Measurements from ENCODE around the gene EHD1.
A peak's percentile ranks its signal among the peaks of the same experiment; 100 is the strongest.
"Not testable (repeated sequence)": the region's sequence is repeated elsewhere in the genome, so short reads cannot be mapped to it uniquely, and the experiment has no call there.

The EHD1 gene

GRCh38 chr11:64855596-64856304, 22.7 kb downstream of the EHD1 start:
- DNase-seq, result no peak

- DNase-seq, result no peak
Observed at GRCh38 chr11:64854534-64855502, 23.6 kb downstream of the EHD1 start.

- no peak for DNase-seq
Observed at GRCh38 chr11:64854157-64854533, 24.3 kb downstream of the EHD1 start.

GRCh38 chr11:64853709-64854108, 24.7 kb downstream of the EHD1 start:
- DNase-seq, result no peak

GRCh38 chr11:64852804-64853509, 25.5 kb downstream of the EHD1 start:
- DNase-seq, result no peak

- DNase-seq, result no peak
Observed at GRCh38 chr11:64851831-64852351, 26.5 kb downstream of the EHD1 start.

- DNase-seq, result no peak
Observed at GRCh38 chr11:64850979-64851567, 27.3 kb downstream of the EHD1 start.

- DNase-seq, result no peak
Observed at GRCh38 chr11:64849598-64850356, 28.6 kb downstream of the EHD1 start.

- DNase-seq, result no peak
Observed at GRCh38 chr11:64848826-64849597, 29.4 kb downstream of the EHD1 start.

- no peak for DNase-seq
Observed at GRCh38 chr11:64848214-64848825, 30.1 kb downstream of the EHD1 start.

- peak; percentile 84 to 90 for DNase-seq
Observed at GRCh38 chr11:64846998-64847666, 31.3 kb downstream of the EHD1 start.

GRCh38 chr11:64845776-64846129, 32.7 kb downstream of the EHD1 start:
- DNase-seq, result not testable (repeated sequence)

- no peak for DNase-seq
Observed at GRCh38 chr11:64845129-64845775, 33.2 kb downstream of the EHD1 start.

GRCh38 chr11:64844330-64845128, 33.9 kb downstream of the EHD1 start, which contains the start of gene CDC42BPG:
Gene CDC42BPG, minus strand, starts transcription at chr11:64844653. Its CDS starts 84 bp downstream, at chr11:64844569.
- DNase-seq, result peak; percentile 78 to 91

GRCh38 chr11:64843686-64844329, 34.6 kb downstream of the EHD1 start:
- no peak for DNase-seq

- no peak for DNase-seq
Observed at GRCh38 chr11:64842851-64843685, 35.4 kb downstream of the EHD1 start.

- DNase-seq, result no peak
Observed at GRCh38 chr11:64842366-64842759, 36.1 kb downstream of the EHD1 start.

All from NCI-H187 (cell line).